SU-DHL-6 (cell line): Measurements from ENCODE around the gene SKA3.

Experiments
- CTCF ChIP-seq: fragments of 200-600 bp; sonication (generic); IDR thresholded peaks from one replicate; pipeline ENCODE4 v1.5.1; 2017; ENCODE audit warnings: antibody characterized with exemption, mild to moderate bottlenecking, low read length, moderate library complexity; ENCODE audit not compliant: insufficient read depth, poor library complexity, severe bottlenecking
- EZH2phosphoT487 ChIP-seq: fragments of 200-600 bp; sonication (generic), shearing (Covaris generic); conservative IDR thresholded peaks from 2 replicates; pipeline ENCODE4 v1.6.1; 2018; ENCODE audit warnings: mild to moderate bottlenecking, antibody characterized with exemption, low read length, moderate library complexity, mixed read lengths

- no peak for TF ChIP-seq CTCF
- TF ChIP-seq EZH2phosphoT487 = no peak
Observed at GRCh38 chr13:21147827-21148226, 28.5 kb downstream of the SKA3 start.
